GM19328 (cell line): ENCODE data around the gene CDH22.

Experiments
- ATAC-seq: cut with Tn5 transposase; IDR thresholded peaks from one replicate; pipeline ENCODE4 v1.9.1; 2021; ENCODE audit warnings: mild to moderate bottlenecking, moderate library complexity; ENCODE audit not compliant: unreplicated experiment

The CDH22 gene

GRCh38 chr20:46323557-46323956, 15.3 kb upstream of the CDH22 start:
- no peak for ATAC-seq

- ATAC-seq, result no peak
These were observed 14.3 kb upstream of the CDH22 start for GRCh38 chr20:46322641-46323040.

GRCh38 chr20:46317685-46318177, 9.4 kb upstream of the CDH22 start:
- no peak for ATAC-seq

GRCh38 chr20:46316984-46317684, 8.8 kb upstream of the CDH22 start:
- ATAC-seq, result no peak

- ATAC-seq, result no peak
These were observed 7.0 kb upstream of the CDH22 start for GRCh38 chr20:46315311-46315710.

GRCh38 chr20:46312945-46313861, 4.9 kb upstream of the CDH22 start:
- no peak for ATAC-seq

- ATAC-seq, result no peak
These were observed 4.0 kb upstream of the CDH22 start for GRCh38 chr20:46312075-46312944.

- ATAC-seq, result no peak
These were observed 3.4 kb upstream of the CDH22 start for GRCh38 chr20:46311719-46312074.

- no peak for ATAC-seq
These were observed 2.8 kb upstream of the CDH22 start for GRCh38 chr20:46311039-46311650.

GRCh38 chr20:46309945-46310344, 1.6 kb upstream of the CDH22 start:
- ATAC-seq, result no peak

GRCh38 chr20:46307999-46308257, 370 bp downstream of the CDH22 start:
- ATAC-seq, result no peak

GRCh38 chr20:46307139-46307998, 929 bp downstream of the CDH22 start:
- no peak for ATAC-seq

- ATAC-seq, result no peak
These were observed 1.6 kb downstream of the CDH22 start for GRCh38 chr20:46306743-46307138.

- no peak for ATAC-seq
These were observed 2.3 kb downstream of the CDH22 start for GRCh38 chr20:46305973-46306360.

- ATAC-seq, result no peak
These were observed 2.8 kb downstream of the CDH22 start for GRCh38 chr20:46305331-46305972.

GRCh38 chr20:46304852-46305251, 3.4 kb downstream of the CDH22 start:
- no peak for ATAC-seq

- ATAC-seq, result no peak
These were observed 3.9 kb downstream of the CDH22 start for GRCh38 chr20:46304361-46304760.

GRCh38 chr20:46303176-46303956, 4.9 kb downstream of the CDH22 start:
- ATAC-seq, result no peak

- ATAC-seq, result no peak
These were observed 6.2 kb downstream of the CDH22 start for GRCh38 chr20:46302106-46302505.
